Activated CD4-positive, alpha-beta memory T cell treated with anti-CD3 and anti-CD28 coated beads, Interleukin-2, amount 10 ng/mL, durations not matched to agents 7 days and 5 days (primary cell): ENCODE results near the gene MASP2. TPM values are rescaled to one million over a fixed set of nuclear protein-coding genes. Genes with fewer than 3 reads are reported as not detected.
"Not testable (repeated sequence)": the region's sequence is repeated elsewhere in the genome, so short reads cannot be mapped to it uniquely, and the experiment has no call there.

ENCODE experiments used
- CTCF ChIA-PET: fragments of 350-600 bp; sonication (Branson Sonifier 250); formaldehyde crosslinking; loops from one replicate; lab custom pipeline; 2021; ENCODE audit warnings: antibody characterized with exemption, inconsistent platforms; lab: Charles Lee
- POLR2A ChIA-PET: fragments of 350-600 bp; sonication (Branson Sonifier 250); formaldehyde crosslinking; loops from one replicate; lab custom pipeline; 2021; ENCODE audit warnings: antibody characterized with exemption; lab: Charles Lee
- DNase-seq: peaks from one replicate; pipeline ENCODE4 v3.0.0-alpha.2; 2020
- H3K27ac Mint-ChIP-seq: one replicate; pipeline ENCODE4 v1.8.0; 2021; ENCODE audit warnings: mild to moderate bottlenecking, mixed read lengths
- H3K27me3 Mint-ChIP-seq: one replicate; pipeline ENCODE4 v1.8.0; 2021; ENCODE audit warnings: mixed read lengths
- H3K36me3 Mint-ChIP-seq: one replicate; pipeline ENCODE4 v1.8.0; 2021; ENCODE audit warnings: low read depth, mixed read lengths
- H3K4me1 Mint-ChIP-seq: one replicate; pipeline ENCODE4 v1.8.0; 2021; ENCODE audit warnings: mixed read lengths
- H3K4me3 Mint-ChIP-seq: one replicate; pipeline ENCODE4 v1.8.0; 2021; ENCODE audit warnings: mild to moderate bottlenecking, mixed read lengths
- H3K9me3 Mint-ChIP-seq: one replicate; pipeline ENCODE4 v1.8.0; 2021; ENCODE audit warnings: mixed read lengths
- total RNA-seq, 2 experiments: library from RNA; stranded (reverse); gene quantifications; one replicate each; pipeline ENCODE4 v1.2.3, GENCODE V29; 2021

The MASP2 gene
- total RNA-seq, 2 experiments from 2014 or later, result not detected

- ChIA-PET POLR2A (no interaction called here), CTCF (no interaction called here)
- H3K4me1 Mint-ChIP-seq, result no peaks in the 10 kb centered on the region
- H3K27me3 Mint-ChIP-seq, result peaks cover 6% of the 10 kb centered on the region
- H3K36me3 Mint-ChIP-seq, result peaks cover 2% of the 10 kb centered on the region
- no peak overlapping the region for H3K4me3 Mint-ChIP-seq
- H3K9me3 Mint-ChIP-seq, result peaks cover 10% of the 10 kb centered on the region
- no peak overlapping the region for H3K27ac Mint-ChIP-seq
- DNase-seq, result no peak
Measured at GRCh38 chr1:10996100-10996499, 50.9 kb downstream of the MASP2 start.

GRCh38 chr1:10992864-10993263, 54.2 kb downstream of the MASP2 start:
- H3K4me1 Mint-ChIP-seq, result no peaks in the 10 kb centered on the region
- POLR2A ChIA-PET, result no interaction called here
- H3K4me3 Mint-ChIP-seq, result no peak overlapping the region
- CTCF ChIA-PET, result interaction anchor here (0.6 kb wide), 1 partner anchor 9 kb away, joined by 3 read pairs; no protein-coding TSS in a partner anchor
- peaks cover 3% of the 10 kb centered on the region for H3K27me3 Mint-ChIP-seq
- H3K27ac Mint-ChIP-seq, result no peak overlapping the region
- no peak for DNase-seq
- no peaks in the 10 kb centered on the region for H3K9me3 Mint-ChIP-seq
- no peaks in the 10 kb centered on the region for H3K36me3 Mint-ChIP-seq

- H3K4me1 Mint-ChIP-seq, H3K27ac Mint-ChIP-seq, H3K36me3 Mint-ChIP-seq, H3K9me3 Mint-ChIP-seq, CTCF ChIA-PET, H3K27me3 Mint-ChIP-seq, POLR2A ChIA-PET, H3K4me3 Mint-ChIP-seq, DNase-seq: not testable (repeated sequence)
Measured at GRCh38 chr1:10992004-10992403, 55.0 kb downstream of the MASP2 start.

- no peaks in the 10 kb centered on the region for H3K9me3 Mint-ChIP-seq
- POLR2A ChIA-PET, result no interaction called here
- CTCF ChIA-PET, result no interaction called here
- H3K27ac Mint-ChIP-seq, result no peak overlapping the region
- H3K36me3 Mint-ChIP-seq, result no peaks in the 10 kb centered on the region
- no peak overlapping the region for H3K4me3 Mint-ChIP-seq
- H3K27me3 Mint-ChIP-seq, result peaks cover 3% of the 10 kb centered on the region
- H3K4me1 Mint-ChIP-seq, result peaks cover 4% of the 10 kb centered on the region
- no peak for DNase-seq
Measured at GRCh38 chr1:10990828-10991227, 56.2 kb downstream of the MASP2 start.

GRCh38 chr1:10989920-10990516, 57.0 kb downstream of the MASP2 start:
- H3K36me3 Mint-ChIP-seq, POLR2A ChIA-PET, DNase-seq, H3K4me3 Mint-ChIP-seq, H3K27me3 Mint-ChIP-seq, H3K9me3 Mint-ChIP-seq, CTCF ChIA-PET, H3K4me1 Mint-ChIP-seq, H3K27ac Mint-ChIP-seq: not testable (repeated sequence)

GRCh38 chr1:10989095-10989494, 57.9 kb downstream of the MASP2 start:
- CTCF ChIA-PET, result no interaction called here

GRCh38 chr1:10987840-10988417, 59.1 kb downstream of the MASP2 start:
- no peaks in the 10 kb centered on the region for H3K9me3 Mint-ChIP-seq
- CTCF ChIA-PET, result no interaction called here
- peaks cover 3% of the 10 kb centered on the region for H3K27me3 Mint-ChIP-seq
- no peak overlapping the region for H3K27ac Mint-ChIP-seq
- H3K4me3 Mint-ChIP-seq, result no peak overlapping the region
- POLR2A ChIA-PET, result no interaction called here
- H3K4me1 Mint-ChIP-seq, result peaks cover 6% of the 10 kb centered on the region
- no peaks in the 10 kb centered on the region for H3K36me3 Mint-ChIP-seq
- no peak for DNase-seq

More at GRCh38 chr1:10989095-10989494, 57.9 kb downstream of the MASP2 start:
- peaks cover 3% of the 10 kb centered on the region for H3K27me3 Mint-ChIP-seq
- no peaks in the 10 kb centered on the region for H3K36me3 Mint-ChIP-seq
- H3K9me3 Mint-ChIP-seq, result no peaks in the 10 kb centered on the region
- POLR2A ChIA-PET, result no interaction called here
- no peak overlapping the region for H3K4me3 Mint-ChIP-seq
- no peak overlapping the region for H3K27ac Mint-ChIP-seq
- no peak for DNase-seq
- peaks cover 6% of the 10 kb centered on the region for H3K4me1 Mint-ChIP-seq

GRCh38 chr1:10986525-10986890, 60.5 kb downstream of the MASP2 start:
- Mint-ChIP-seq H3K27me3 (peaks cover under 1% of the 10 kb centered on the region), H3K9me3 (no peaks in the 10 kb centered on the region), H3K4me1 (peaks cover 6% of the 10 kb centered on the region), H3K36me3 (no peaks in the 10 kb centered on the region), H3K4me3 (no peak overlapping the region), H3K27ac (no peak overlapping the region)
- DNase-seq, result no peak
- CTCF ChIA-PET, result no interaction called here
- POLR2A ChIA-PET, result interaction anchor here (1.0 kb wide), 1 partner anchor 25 kb away, joined by 3 read pairs; no protein-coding TSS in a partner anchor

GRCh38 chr1:10980841-10981727, 66.0 kb downstream of the MASP2 start:
- no peaks in the 10 kb centered on the region for H3K9me3 Mint-ChIP-seq
- peaks cover 25% of the 10 kb centered on the region for H3K27me3 Mint-ChIP-seq
- DNase-seq, result no peak
- ChIA-PET CTCF (no interaction called here), POLR2A (no interaction called here)
- peaks cover 7% of the 10 kb centered on the region for H3K4me1 Mint-ChIP-seq
- no peak overlapping the region for H3K27ac Mint-ChIP-seq
- H3K4me3 Mint-ChIP-seq, result no peak overlapping the region
- no peaks in the 10 kb centered on the region for H3K36me3 Mint-ChIP-seq

GRCh38 chr1:10980094-10980577, 66.9 kb downstream of the MASP2 start:
- H3K9me3 Mint-ChIP-seq, result no peaks in the 10 kb centered on the region
- no peaks in the 10 kb centered on the region for H3K36me3 Mint-ChIP-seq
- ChIA-PET CTCF (no interaction called here), POLR2A (no interaction called here)
- no peak for DNase-seq
- no peak overlapping the region for H3K27ac Mint-ChIP-seq
- H3K4me3 Mint-ChIP-seq, result no peak overlapping the region
- peaks cover 25% of the 10 kb centered on the region for H3K27me3 Mint-ChIP-seq
- peaks cover 4% of the 10 kb centered on the region for H3K4me1 Mint-ChIP-seq

- H3K4me3 Mint-ChIP-seq, result no peak overlapping the region
- H3K36me3 Mint-ChIP-seq, result no peaks in the 10 kb centered on the region
- no peaks in the 10 kb centered on the region for H3K9me3 Mint-ChIP-seq
- peaks cover 25% of the 10 kb centered on the region for H3K27me3 Mint-ChIP-seq
- no peak for DNase-seq
- H3K27ac Mint-ChIP-seq, result no peak overlapping the region
- peaks cover 4% of the 10 kb centered on the region for H3K4me1 Mint-ChIP-seq
- ChIA-PET CTCF (interaction anchor here (1.0 kb wide), 1 partner anchor 16 kb away, joined by 3 read pairs; no protein-coding TSS in a partner anchor), POLR2A (no interaction called here)
Measured at GRCh38 chr1:10979483-10979920, 67.5 kb downstream of the MASP2 start.

GRCh38 chr1:10978719-10979118, 68.3 kb downstream of the MASP2 start:
- DNase-seq, result no peak
- Mint-ChIP-seq H3K4me3 (no peak overlapping the region), H3K9me3 (no peaks in the 10 kb centered on the region), H3K4me1 (peaks cover 4% of the 10 kb centered on the region), H3K36me3 (no peaks in the 10 kb centered on the region), H3K27ac (no peak overlapping the region), H3K27me3 (peaks cover 25% of the 10 kb centered on the region)
- ChIA-PET POLR2A (no interaction called here), CTCF (interaction anchor here (1.0 kb wide), 1 partner anchor 15 kb away, joined by 3 read pairs; no protein-coding TSS in a partner anchor)
